Measurements from ENCODE around the gene CLECL1. TPM values are rescaled to one million over a fixed set of nuclear protein-coding genes. Genes with fewer than 3 reads are reported as not detected.

Gene CLECL1
- total RNA-seq, 1 donor = 4.4 TPM

DNA sequence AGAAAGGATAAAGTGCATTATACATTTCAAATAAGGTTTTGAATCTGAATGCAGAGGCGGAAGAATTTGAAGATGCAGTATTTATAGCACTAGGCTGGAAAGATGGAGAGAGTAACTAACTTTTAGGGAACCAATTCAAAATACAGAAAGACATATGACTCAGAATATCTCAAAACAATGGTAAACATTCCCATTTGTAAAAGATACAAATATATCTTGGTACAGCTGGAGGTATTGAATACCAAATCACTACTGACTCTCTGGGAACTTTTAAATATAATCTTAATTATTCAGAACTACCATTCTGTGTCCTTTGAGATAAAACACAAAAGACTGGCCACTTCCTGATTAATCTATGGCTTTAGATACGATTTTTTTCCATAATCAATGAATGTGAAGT lies 22.7 kb upstream of the CLECL1 start:
- Histone ChIP-seq H3K9me3 (ENCODE audit: low read depth, low read length) (no peaks in the 10 kb centered on the region), H3K27me3 (ENCODE audit: insufficient read depth, low read length) (no peaks in the 10 kb centered on the region), H3K4me1 (ENCODE audit: insufficient read depth, low read length) (peaks cover 9% of the 10 kb centered on the region), H3K4me3 (ENCODE audit: low read length) (no peak overlapping the region)

- Histone ChIP-seq H3K4me1 (ENCODE audit: insufficient read depth, low read length) (peaks cover 10% of the 10 kb centered on the region), H3K4me3 (ENCODE audit: low read length) (no peak overlapping the region), H3K27me3 (ENCODE audit: insufficient read depth, low read length) (no peaks in the 10 kb centered on the region), H3K9me3 (ENCODE audit: low read depth, low read length) (no peaks in the 10 kb centered on the region)
These were observed 22.1 kb upstream of the CLECL1 start for GRCh38 chr12:9755035-9755434.

DNA sequence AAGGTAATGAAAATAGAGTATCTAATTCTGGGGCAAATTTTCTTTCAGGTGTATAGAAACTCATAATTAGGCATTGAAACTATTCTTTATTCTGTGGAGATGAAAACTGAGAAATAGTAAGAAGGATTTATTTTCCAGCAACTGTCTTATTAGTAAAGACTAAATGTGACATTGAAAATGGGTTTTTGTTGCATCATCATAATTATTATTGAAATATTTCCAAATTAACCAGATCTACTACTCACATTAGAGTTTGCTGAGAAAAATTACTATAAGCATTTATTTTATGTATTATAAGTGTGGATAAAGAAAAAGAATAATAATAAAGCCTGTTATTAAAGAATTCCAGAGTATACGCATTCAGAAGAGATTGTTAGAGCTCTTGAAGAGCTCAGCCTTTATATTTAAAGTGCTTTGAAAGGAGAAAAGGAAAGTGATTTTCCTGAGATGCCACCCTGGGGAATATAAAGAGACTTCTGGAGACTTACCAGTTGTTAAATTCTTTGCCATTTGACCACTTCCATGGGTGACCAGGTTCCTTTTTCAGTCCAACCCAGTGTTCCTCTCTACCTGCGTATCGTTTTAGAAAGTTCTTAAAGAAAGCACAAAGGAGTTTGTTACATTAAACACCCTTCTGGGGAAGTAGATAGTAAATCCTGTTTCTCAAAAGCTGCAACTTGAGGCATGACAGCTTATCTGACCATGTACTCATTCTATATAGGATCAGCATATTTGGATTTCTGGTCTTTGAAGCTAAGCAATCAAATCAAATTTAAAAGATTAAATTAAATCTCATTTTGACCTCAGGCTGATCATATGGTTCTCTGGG lies 21.4 kb upstream of the CLECL1 start:
- Histone ChIP-seq H3K27me3 (ENCODE audit: insufficient read depth, low read length) (no peaks in the 10 kb centered on the region), H3K4me3 (ENCODE audit: low read length) (no peak overlapping the region), H3K9me3 (ENCODE audit: low read depth, low read length) (no peaks in the 10 kb centered on the region), H3K4me1 (ENCODE audit: insufficient read depth, low read length) (peaks cover 10% of the 10 kb centered on the region)

- Histone ChIP-seq H3K27me3 (ENCODE audit: insufficient read depth, low read length) (no peaks in the 10 kb centered on the region), H3K9me3 (ENCODE audit: low read depth, low read length) (no peaks in the 10 kb centered on the region), H3K4me1 (ENCODE audit: insufficient read depth, low read length) (peaks cover 10% of the 10 kb centered on the region), H3K4me3 (ENCODE audit: low read length) (no peak overlapping the region)
These were observed 20.6 kb upstream of the CLECL1 start for GRCh38 chr12:9753498-9753897.

DNA sequence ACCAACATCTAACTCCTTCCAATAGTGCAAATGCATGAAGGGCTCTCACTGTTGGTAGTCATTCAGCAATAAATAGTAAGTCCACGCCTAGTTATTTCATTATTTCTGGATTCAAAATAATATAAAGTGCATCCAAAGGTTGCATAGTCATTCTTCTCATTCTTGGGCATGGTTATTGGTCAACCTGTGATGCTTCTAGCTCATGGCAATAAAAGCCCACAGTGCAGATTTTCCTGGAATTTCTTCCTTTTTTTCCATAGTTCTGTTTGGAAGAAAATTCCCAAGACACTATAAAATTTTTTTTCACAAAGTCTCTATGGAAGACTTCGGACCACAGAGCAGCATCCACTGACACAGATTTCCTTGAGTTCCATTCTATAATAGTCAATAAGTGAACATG lies 20.2 kb upstream of the CLECL1 start:
- Histone ChIP-seq H3K4me3 (ENCODE audit: low read length) (no peak overlapping the region), H3K4me1 (ENCODE audit: insufficient read depth, low read length) (peaks cover 10% of the 10 kb centered on the region)

GRCh38 chr12:9752145-9752933 lies 19.4 kb upstream of the CLECL1 start:
- Histone ChIP-seq H3K4me3 (ENCODE audit: low read length) (no peak overlapping the region), H3K27me3 (ENCODE audit: insufficient read depth, low read length) (no peaks in the 10 kb centered on the region), H3K9me3 (ENCODE audit: low read depth, low read length) (no peaks in the 10 kb centered on the region), H3K4me1 (ENCODE audit: insufficient read depth, low read length) (peaks cover 10% of the 10 kb centered on the region)

More for the DNA sequence above, 20.2 kb upstream of the CLECL1 start:
- H3K27me3 ChIP-seq (ENCODE audit: insufficient read depth, low read length) = no peaks in the 10 kb centered on the region
- no peaks in the 10 kb centered on the region for H3K9me3 ChIP-seq (ENCODE audit: low read depth, low read length)

DNA sequence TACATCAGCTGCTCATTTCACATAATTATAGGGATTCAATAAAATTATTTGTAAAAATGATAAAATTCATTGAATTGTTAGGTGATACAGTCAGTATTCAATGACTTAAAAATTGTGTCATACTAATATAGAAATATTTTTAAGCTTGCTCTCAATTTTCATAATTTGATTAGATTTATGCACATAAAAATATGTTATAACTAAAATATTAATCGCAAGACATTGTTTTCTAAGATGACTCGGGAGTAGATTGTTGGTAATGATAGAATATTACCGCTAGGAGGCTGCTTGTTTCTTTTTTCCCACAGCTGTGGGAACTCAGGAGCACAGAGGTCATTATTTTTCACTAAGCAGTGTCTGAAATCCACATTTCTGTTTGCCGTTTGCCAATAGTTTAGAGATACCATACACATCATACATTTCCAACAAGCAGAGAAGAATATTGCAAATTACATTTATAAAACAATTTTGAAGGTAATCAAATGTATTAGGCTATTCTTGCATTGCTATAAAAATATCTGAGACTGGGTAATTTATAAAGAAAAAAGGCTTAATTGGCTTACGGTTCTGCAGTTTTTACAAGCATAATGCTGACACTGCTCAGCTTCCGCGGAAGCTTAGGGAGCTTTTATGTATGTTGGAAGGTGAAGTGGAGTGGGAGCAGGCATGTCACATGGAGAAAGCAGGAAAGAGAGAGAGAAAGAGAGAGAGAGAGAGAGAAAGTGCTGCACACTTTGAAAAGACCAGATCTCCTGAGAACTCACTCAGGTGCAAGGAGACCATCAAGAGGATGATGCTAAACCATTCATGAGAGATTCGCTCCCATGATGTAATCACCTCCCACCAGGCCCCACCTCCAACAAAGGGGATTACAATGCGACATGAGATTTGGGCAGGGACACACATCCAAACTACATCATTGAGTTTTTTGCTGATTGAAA lies 18.6 kb upstream of the CLECL1 start:
- Histone ChIP-seq H3K4me1 (ENCODE audit: insufficient read depth, low read length) (peaks cover 7% of the 10 kb centered on the region), H3K4me3 (ENCODE audit: low read length) (no peak overlapping the region), H3K27me3 (ENCODE audit: insufficient read depth, low read length) (no peaks in the 10 kb centered on the region), H3K9me3 (ENCODE audit: low read depth, low read length) (no peaks in the 10 kb centered on the region)

GRCh38 chr12:9750276-9751203 lies 17.6 kb upstream of the CLECL1 start:
- Histone ChIP-seq H3K27me3 (ENCODE audit: insufficient read depth, low read length) (no peaks in the 10 kb centered on the region), H3K4me1 (ENCODE audit: insufficient read depth, low read length) (peaks cover 3% of the 10 kb centered on the region), H3K9me3 (ENCODE audit: low read depth, low read length) (no peaks in the 10 kb centered on the region), H3K4me3 (ENCODE audit: low read length) (no peak overlapping the region)

DNA sequence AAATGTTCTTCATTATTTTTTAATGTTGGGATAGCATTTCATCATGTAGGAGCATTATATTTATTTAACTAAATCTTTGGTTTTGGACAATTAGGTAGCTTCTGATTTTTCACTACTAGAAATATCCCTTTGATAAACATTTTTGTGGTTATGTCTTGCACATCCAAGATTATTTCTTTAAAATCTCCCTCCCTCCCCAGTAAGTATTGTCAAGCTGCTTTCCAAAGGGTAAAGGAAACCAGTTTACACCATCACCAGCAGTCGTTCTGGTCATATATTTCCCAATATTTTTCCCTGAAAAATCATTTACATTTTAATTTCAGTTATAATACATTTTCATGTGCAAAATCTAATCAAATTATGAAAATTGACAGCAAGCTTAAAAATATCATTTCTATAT lies 16.7 kb upstream of the CLECL1 start:
- Histone ChIP-seq H3K9me3 (ENCODE audit: low read depth, low read length) (no peaks in the 10 kb centered on the region), H3K4me3 (ENCODE audit: low read length) (no peak overlapping the region), H3K4me1 (ENCODE audit: insufficient read depth, low read length) (peaks cover 3% of the 10 kb centered on the region), H3K27me3 (ENCODE audit: insufficient read depth, low read length) (no peaks in the 10 kb centered on the region)

DNA sequence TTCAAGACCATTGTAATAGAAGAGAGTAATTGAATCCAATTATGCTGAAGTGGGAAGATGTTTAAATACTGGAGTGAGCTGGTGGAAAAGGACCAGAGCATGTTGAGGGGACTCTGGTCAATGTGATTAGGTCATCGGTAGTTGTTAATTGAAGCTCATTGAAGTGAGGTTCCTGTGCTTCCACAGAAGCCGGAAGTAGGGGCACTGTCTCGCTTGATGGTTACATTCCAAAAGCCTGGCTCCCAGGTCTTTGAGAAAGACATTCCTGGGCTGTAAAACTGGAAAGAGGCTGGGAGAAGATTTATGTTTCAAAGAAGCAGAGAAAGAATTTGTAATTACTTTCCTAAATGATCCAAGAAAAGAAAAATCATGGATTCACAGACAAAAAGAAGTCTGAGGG lies 12.3 kb upstream of the CLECL1 start:
- Histone ChIP-seq H3K4me3 (ENCODE audit: low read length) (no peak overlapping the region), H3K27me3 (ENCODE audit: insufficient read depth, low read length) (no peaks in the 10 kb centered on the region), H3K9me3 (ENCODE audit: low read depth, low read length) (no peaks in the 10 kb centered on the region)

GRCh38 chr12:9742661-9743060 lies 9.8 kb upstream of the CLECL1 start:
- no peaks in the 10 kb centered on the region for H3K27me3 ChIP-seq (ENCODE audit: insufficient read depth, low read length)
- peaks cover 44% of the 10 kb centered on the region for H3K4me1 ChIP-seq (ENCODE audit: insufficient read depth, low read length)
- H3K4me3 ChIP-seq (ENCODE audit: low read length) = no peak overlapping the region
- H3K9me3 ChIP-seq (ENCODE audit: low read depth, low read length) = no peaks in the 10 kb centered on the region

More for the DNA sequence above, 12.3 kb upstream of the CLECL1 start:
- H3K4me1 ChIP-seq (ENCODE audit: insufficient read depth, low read length) = peaks cover 29% of the 10 kb centered on the region

DNA sequence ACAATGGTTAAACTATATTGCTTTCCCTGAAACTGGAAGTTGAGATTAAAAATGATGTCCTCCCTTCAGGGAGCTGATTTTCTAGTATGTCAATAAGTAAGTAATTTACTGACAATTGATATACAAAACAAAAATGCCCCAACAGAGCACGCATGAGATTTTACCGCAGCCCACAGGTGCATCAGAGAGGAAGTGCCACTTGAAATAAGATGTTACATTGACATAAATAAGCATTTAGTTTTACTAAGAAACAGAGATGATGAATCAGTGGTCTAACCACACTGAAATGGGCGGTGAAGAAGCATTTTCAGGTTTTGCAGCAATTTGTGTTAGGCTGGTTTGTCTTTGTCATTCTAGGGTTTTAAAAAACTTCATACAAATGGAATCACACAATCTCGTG lies 8.8 kb upstream of the CLECL1 start:
- no peak overlapping the region for H3K4me3 ChIP-seq (ENCODE audit: low read length)
- H3K4me1 ChIP-seq (ENCODE audit: insufficient read depth, low read length) = peaks cover 48% of the 10 kb centered on the region
- no peaks in the 10 kb centered on the region for H3K9me3 ChIP-seq (ENCODE audit: low read depth, low read length)
- H3K27me3 ChIP-seq (ENCODE audit: insufficient read depth, low read length) = no peaks in the 10 kb centered on the region

GRCh38 chr12:9740106-9740750 lies 7.3 kb upstream of the CLECL1 start:
- Histone ChIP-seq H3K27me3 (ENCODE audit: insufficient read depth, low read length) (no peaks in the 10 kb centered on the region), H3K4me3 (ENCODE audit: low read length) (peak overlapping the region; percentile 7), H3K4me1 (ENCODE audit: insufficient read depth, low read length) (peaks cover 56% of the 10 kb centered on the region), H3K9me3 (ENCODE audit: low read depth, low read length) (no peaks in the 10 kb centered on the region)

Measured in mononuclear cell (primary cell).